Activated T-cell treated with anti-CD3 and anti-CD28 coated beads for 1 hour (primary cell): ENCODE measurements around the gene OAS3.
"Not testable (repeated sequence)": the region's sequence is repeated elsewhere in the genome, so short reads cannot be mapped to it uniquely, and the experiment has no call there.

ENCODE experiments used
- DNase-seq: peaks from one replicate; pipeline ENCODE4 v3.0.0-alpha.2; 2020; ENCODE audit warnings: low read depth

The OAS3 gene

GRCh38 chr12:112927475-112927874, 10.8 kb upstream of the OAS3 start:
- no peak for DNase-seq

- DNase-seq: no peak
These were observed 10.3 kb upstream of the OAS3 start for GRCh38 chr12:112927925-112928324.

GRCh38 chr12:112928978-112929377, 9.3 kb upstream of the OAS3 start:
- DNase-seq: no peak

- no peak for DNase-seq
These were observed 8.6 kb upstream of the OAS3 start for GRCh38 chr12:112929715-112930114.

GRCh38 chr12:112930350-112930749, 7.9 kb upstream of the OAS3 start:
- no peak for DNase-seq

- DNase-seq: no peak
These were observed 5.7 kb upstream of the OAS3 start for GRCh38 chr12:112932485-112933128.

GRCh38 chr12:112933129-112933505, 5.2 kb upstream of the OAS3 start:
- DNase-seq: no peak

GRCh38 chr12:112936264-112936663, 2.0 kb upstream of the OAS3 start:
- no peak for DNase-seq

GRCh38 chr12:112936927-112937326, 1.3 kb upstream of the OAS3 start:
- no peak for DNase-seq

GRCh38 chr12:112938751-112939150, 477 bp downstream of the OAS3 start:
- no peak for DNase-seq

GRCh38 chr12:112939761-112940381, 1.6 kb downstream of the OAS3 start:
- no peak for DNase-seq

GRCh38 chr12:112941528-112942335, 3.5 kb downstream of the OAS3 start:
- no peak for DNase-seq

GRCh38 chr12:112942572-112942971, 4.3 kb downstream of the OAS3 start:
- no peak for DNase-seq

- DNase-seq: no peak
These were observed 5.9 kb downstream of the OAS3 start for GRCh38 chr12:112944024-112944690.

- DNase-seq: no peak
These were observed 7.2 kb downstream of the OAS3 start for GRCh38 chr12:112945515-112945914.

GRCh38 chr12:112946236-112947000, 8.1 kb downstream of the OAS3 start:
- DNase-seq: no peak

- DNase-seq: no peak
These were observed 9.0 kb downstream of the OAS3 start for GRCh38 chr12:112947314-112947713.

- no peak for DNase-seq
These were observed 9.5 kb downstream of the OAS3 start for GRCh38 chr12:112947761-112948160.

GRCh38 chr12:112948806-112949205, 10.5 kb downstream of the OAS3 start:
- DNase-seq: no peak

GRCh38 chr12:112950701-112951100, 12.4 kb downstream of the OAS3 start:
- DNase-seq: no peak

GRCh38 chr12:112957125-112957524, 18.9 kb downstream of the OAS3 start:
- DNase-seq: not testable (repeated sequence)

- no peak for DNase-seq
These were observed 22.8 kb downstream of the OAS3 start for GRCh38 chr12:112961074-112961473.
